Liver (tissue), 9 donors: ENCODE data around the gene IFI27L1. TPM values are rescaled to one million over a fixed set of nuclear protein-coding genes. Genes with fewer than 3 reads are reported as not detected.

Source experiments
- DNase-seq: peaks from one replicate; pipeline ENCODE4 v3.0.0-alpha.2; 2017; ENCODE audit warnings: low spot score
- H3K27ac ChIP-seq, 2 donors: one replicate each; pipeline ENCODE4 v1.7.0; 2013; ENCODE audit warnings: inconsistent platforms in 2 of 2, low read length in 2 of 2, control low read depth in 1 of 2, low read depth in 1 of 2, mild to moderate bottlenecking in 1 of 2
- H3K27me3 ChIP-seq, 4 donors: one replicate each; pipeline versions ENCODE4 v1.6.1 to v1.7.0; 2013; ENCODE audit warnings: low read length in 3 of 4, inconsistent platforms in 1 of 4, mild to moderate bottlenecking in 1 of 4, moderate library complexity in 1 of 4; ENCODE audit not compliant: control insufficient read depth in 4 of 4, insufficient read depth in 4 of 4
- H3K36me3 ChIP-seq, 4 donors: one replicate each; pipeline versions ENCODE4 v1.6.1 to v1.7.0; 2013; ENCODE audit warnings: low read length in 3 of 4, mild to moderate bottlenecking in 3 of 4, low read depth in 1 of 4, moderate library complexity in 1 of 4; ENCODE audit not compliant: control insufficient read depth in 4 of 4, insufficient read depth in 3 of 4
- H3K4me1 ChIP-seq, 4 donors: one replicate each; pipeline versions ENCODE4 v1.6.1 to v1.7.0; 2013; ENCODE audit warnings: low read length in 3 of 4, mild to moderate bottlenecking in 3 of 4, moderate library complexity in 1 of 4; ENCODE audit not compliant: control insufficient read depth in 4 of 4, insufficient read depth in 4 of 4
- H3K4me3 ChIP-seq, 3 donors: one replicate each; pipeline versions ENCODE4 v1.6.1 to v1.7.0; 2013; ENCODE audit warnings: low read length in 3 of 3, control low read depth in 1 of 3, low read depth in 1 of 3, mild to moderate bottlenecking in 1 of 3
- H3K9ac ChIP-seq, 2 donors: one replicate each; pipeline ENCODE4 v1.7.0; 2013; ENCODE audit warnings: low read length in 2 of 2, mild to moderate bottlenecking in 2 of 2, moderate library complexity in 2 of 2, control low read depth in 1 of 2, low read depth in 1 of 2
- H3K9me3 ChIP-seq, 4 donors: one replicate each; pipeline versions ENCODE4 v1.6.1 to v1.7.0; 2013; ENCODE audit warnings: low read length in 3 of 4; ENCODE audit not compliant: control insufficient read depth in 4 of 4
- ATF3 ChIP-seq: IDR thresholded peaks from 2 replicates; pipeline ENCODE4 v1.6.1; 2016; ENCODE audit warnings: antibody characterized with exemption
- CTCF ChIP-seq: fragments of 150-350 bp; IDR thresholded peaks from 2 replicates; pipeline ENCODE4 v1.5.1; 2017; ENCODE audit warnings: improper control_type of control experiment, low read depth, low read length; ENCODE audit not compliant: missing input control
- GABPA ChIP-seq, 2 donors: IDR thresholded peaks in 1 of 2; conservative IDR thresholded peaks in 1 of 2; 2 replicates each; pipeline ENCODE4 v1.6.1; 2016; ENCODE audit warnings: antibody characterized with exemption in 2 of 2, mild to moderate bottlenecking in 1 of 2, moderate library complexity in 1 of 2
- HNF4A ChIP-seq, 2 donors: conservative IDR thresholded peaks; 2 replicates each; pipeline ENCODE4 v1.6.1; 2016; ENCODE audit warnings: antibody characterized with exemption in 2 of 2, mild to moderate bottlenecking in 2 of 2
- HNF4G ChIP-seq: IDR thresholded peaks from 2 replicates; pipeline ENCODE4 v1.6.1; 2016; ENCODE audit warnings: antibody characterized with exemption
- JUND ChIP-seq, 2 donors: IDR thresholded peaks; 2 replicates each; pipeline ENCODE4 v1.6.1; 2016; ENCODE audit warnings: antibody characterized with exemption in 2 of 2
- MAX ChIP-seq: IDR thresholded peaks from 2 replicates; pipeline ENCODE4 v1.6.1; 2016; ENCODE audit warnings: antibody characterized with exemption
- NR2F2 ChIP-seq: IDR thresholded peaks from 2 replicates; pipeline ENCODE4 v1.6.1; 2016; ENCODE audit warnings: antibody characterized with exemption
- RAD21 ChIP-seq, 2 donors: IDR thresholded peaks; 2 replicates each; pipeline ENCODE4 v1.6.1; 2016; ENCODE audit warnings: antibody characterized with exemption in 2 of 2, mild to moderate bottlenecking in 2 of 2
- RXRA ChIP-seq, 2 donors: IDR thresholded peaks; 2 replicates each; pipeline ENCODE4 v1.6.1; 2017 to 2018; ENCODE audit warnings: antibody characterized with exemption in 2 of 2, mild to moderate bottlenecking in 1 of 2
- SP1 ChIP-seq: IDR thresholded peaks from 2 replicates; pipeline ENCODE4 v1.6.1; 2018; ENCODE audit warnings: antibody characterized with exemption, mild to moderate bottlenecking
- TAF1 ChIP-seq: conservative IDR thresholded peaks from 2 replicates; pipeline ENCODE4 v1.6.1; 2016; ENCODE audit warnings: antibody characterized with exemption, mild to moderate bottlenecking
- YY1 ChIP-seq: IDR thresholded peaks from 2 replicates; pipeline ENCODE4 v1.6.1; 2016; ENCODE audit warnings: antibody characterized with exemption, mild to moderate bottlenecking
- WGBS: extraction: QIAGEN DNeasy Blood & Tissue Kit; methylation state at CpG from one replicate; pipeline ENCODE4 v1.1.7; 2013; 5-methylcytosine and 5-hydroxymethylcytosine counted together
- polyA plus RNA-seq, 2 donors: library from polyadenylated mRNA; stranded (reverse) in 1 of 2; unstranded in 1 of 2; fragments of 200-250 nt in 1 of 2; fragments of >200 nt in 1 of 2; fragmentation: Nextera tagmentation in 1 of 2; extraction: Ambion mirVana in 1 of 2; gene quantifications; one replicate each; pipeline versions ENCODE4 v1.2.1 to v1.2.3, GENCODE V29; 2013 to 2015
- total RNA-seq, 2 donors: library from RNA; depleted of rRNA; stranded (reverse); fragments of >200 nt; gene quantifications; one replicate each; pipeline ENCODE4 v1.2.3, GENCODE V29; 2014
- TF ChIP-seq, protein P1 (sequence below): IDR thresholded peaks from 2 replicates; pipeline ENCODE4 v1.6.1; 2016; ENCODE audit warnings: antibody characterized with exemption
- donor health status: healthy.
- donor health status: healthy.
- donor health status: healthy.
- donor health status: healthy.
- donor health status: healthy.

Gene IFI27L1
- total and polyA plus RNA-seq, 4 donors = 3.7 to 8.1 (median 5.6) TPM

DNA sequence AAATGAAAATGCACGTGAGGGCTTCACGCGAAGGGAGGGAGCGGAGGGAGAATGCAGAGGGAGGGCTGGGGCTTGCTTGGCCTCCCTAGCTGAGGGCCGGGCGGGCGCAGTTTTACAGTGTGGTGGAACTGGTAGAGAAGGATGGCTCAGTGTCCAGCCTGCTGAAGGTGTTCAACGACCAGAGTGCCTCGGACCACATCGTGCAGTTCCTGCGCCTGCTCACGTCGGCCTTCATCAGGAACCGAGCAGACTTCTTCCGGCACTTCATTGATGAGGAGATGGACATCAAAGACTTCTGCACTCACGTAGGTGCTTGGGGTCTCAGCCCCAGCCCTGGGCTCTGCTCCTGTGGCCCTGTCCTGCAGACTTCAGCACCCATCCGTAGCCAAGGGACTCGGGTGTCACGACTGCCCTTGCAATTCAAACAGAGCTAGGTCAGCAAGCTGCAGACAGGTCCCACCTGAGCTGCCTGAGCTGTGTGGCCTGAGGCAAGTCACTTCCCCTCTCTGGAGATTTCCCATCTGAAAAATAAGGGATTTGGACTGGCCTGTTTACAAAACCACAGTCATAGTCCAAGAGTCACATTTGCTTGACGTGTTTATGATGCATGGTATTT lies 36.5 kb upstream of the IFI27L1 start:
- Histone ChIP-seq H3K4me3 (no peak overlapping the region), H3K4me1 (peaks cover 2 to 12% (median 9%) of the 10 kb centered on the region in 4 donors), H3K9ac (no peak overlapping the region), H3K9me3 (no peaks in the 10 kb centered on the region), H3K27ac (no peak overlapping the region), H3K36me3 (peaks cover 7 to 52% (median 24%) of the 10 kb centered on the region in 4 donors), H3K27me3 (no peaks in the 10 kb centered on the region)
- WGBS = 94% methylated on average over 20 of the region's 20 CpGs
- DNase-seq = no peak
- TF ChIP-seq HNF4A (conservative IDR thresholded peaks at IDR 0.05) (no peak), ATF3 (no peak), GABPA (IDR thresholded peaks at IDR 0.05 in 1 of 2, conservative IDR thresholded peaks at IDR 0.05 in 1 of 2) (no peak)

GRCh38 chr14:94045101-94045500 lies 36.0 kb upstream of the IFI27L1 start:
- no peak overlapping the region for H3K27ac ChIP-seq
- 96% methylated on average over 8 of the region's 8 CpGs for WGBS
- H3K27me3 ChIP-seq = no peaks in the 10 kb centered on the region
- peaks cover 2 to 12% (median 9%) of the 10 kb centered on the region in 4 donors for H3K4me1 ChIP-seq
- peaks cover 8 to 56% (median 28%) of the 10 kb centered on the region in 4 donors for H3K36me3 ChIP-seq
- no peaks in the 10 kb centered on the region for H3K9me3 ChIP-seq
- no peak overlapping the region for H3K9ac ChIP-seq
- TF ChIP-seq HNF4A (conservative IDR thresholded peaks at IDR 0.05) (no peak), SP1 (no peak), MAX (no peak)
- no peak for DNase-seq
- no peak overlapping the region for H3K4me3 ChIP-seq

- no peak overlapping the region for H3K9ac ChIP-seq
- peaks cover 8 to 62% (median 34%) of the 10 kb centered on the region in 4 donors for H3K36me3 ChIP-seq
- H3K9me3 ChIP-seq = no peaks in the 10 kb centered on the region
- no peaks in the 10 kb centered on the region for H3K27me3 ChIP-seq
- H3K4me3 ChIP-seq = no peak overlapping the region
- peaks cover 2 to 12% (median 9%) of the 10 kb centered on the region in 4 donors for H3K4me1 ChIP-seq
- no peak for DNase-seq
- TF ChIP-seq, protein P1, sequence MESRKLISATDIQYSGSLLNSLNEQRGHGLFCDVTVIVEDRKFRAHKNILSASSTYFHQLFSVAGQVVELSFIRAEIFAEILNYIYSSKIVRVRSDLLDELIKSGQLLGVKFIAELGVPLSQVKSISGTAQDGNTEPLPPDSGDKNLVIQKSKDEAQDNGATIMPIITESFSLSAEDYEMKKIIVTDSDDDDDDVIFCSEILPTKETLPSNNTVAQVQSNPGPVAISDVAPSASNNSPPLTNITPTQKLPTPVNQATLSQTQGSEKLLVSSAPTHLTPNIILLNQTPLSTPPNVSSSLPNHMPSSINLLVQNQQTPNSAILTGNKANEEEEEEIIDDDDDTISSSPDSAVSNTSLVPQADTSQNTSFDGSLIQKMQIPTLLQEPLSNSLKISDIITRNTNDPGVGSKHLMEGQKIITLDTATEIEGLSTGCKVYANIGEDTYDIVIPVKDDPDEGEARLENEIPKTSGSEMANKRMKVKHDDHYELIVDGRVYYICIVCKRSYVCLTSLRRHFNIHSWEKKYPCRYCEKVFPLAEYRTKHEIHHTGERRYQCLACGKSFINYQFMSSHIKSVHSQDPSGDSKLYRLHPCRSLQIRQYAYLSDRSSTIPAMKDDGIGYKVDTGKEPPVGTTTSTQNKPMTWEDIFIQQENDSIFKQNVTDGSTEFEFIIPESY = no peak
- TF ChIP-seq SP1 = no peak
- no peak overlapping the region for H3K27ac ChIP-seq
- 92% methylated on average over 19 of the region's 19 CpGs for WGBS
Observed at GRCh38 chr14:94045563-94046345, 35.4 kb upstream of the IFI27L1 start.

GRCh38 chr14:94046696-94047250 lies 34.3 kb upstream of the IFI27L1 start:
- TF ChIP-seq SP1 = no peak
- TF ChIP-seq, protein P1 = no peak
- no peak for TF ChIP-seq TAF1
- no peak for TF ChIP-seq CTCF
- no peak for TF ChIP-seq JUND (IDR thresholded peaks at IDR 0.05)
- TF ChIP-seq HNF4G = no peak
- no peak for TF ChIP-seq RAD21 (IDR thresholded peaks at IDR 0.05)
- TF ChIP-seq YY1 = no peak
- no peak for TF ChIP-seq NR2F2
- no peak for TF ChIP-seq RXRA (IDR thresholded peaks at IDR 0.05)
- H3K4me1 ChIP-seq = peaks cover under 1 to 18% (median 10%) of the 10 kb centered on the region in 4 donors

More at GRCh38 chr14:94046696-94047250, 34.3 kb upstream of the IFI27L1 start:
- 84% methylated on average over 7 of the region's 7 CpGs for WGBS
- Histone ChIP-seq H3K36me3 (peaks cover 8 to 67% (median 40%) of the 10 kb centered on the region in 4 donors), H3K9me3 (no peaks in the 10 kb centered on the region), H3K4me3 (no peak overlapping the region), H3K9ac (no peak overlapping the region), H3K27ac (no peak overlapping the region), H3K27me3 (no peaks in the 10 kb centered on the region)
- no peak for DNase-seq
